ENCODE measurements around the gene PRKAA1.
"Not testable (repeated sequence)": the region's sequence is repeated elsewhere in the genome, so short reads cannot be mapped to it uniquely, and the experiment has no call there.

GRCh38 chr5:40722497-40722911 lies 75.7 kb downstream of the PRKAA1 start:
- not testable (repeated sequence) for TF ChIP-seq CTCF (conservative IDR thresholded peaks at IDR 0.05; ENCODE audit: low read depth, low read length); EZH2phosphoT487 (IDR thresholded peaks at IDR 0.05; ENCODE audit: borderline replicate concordance, low read length); EZH2 (IDR thresholded peaks at IDR 0.05; ENCODE audit: low read length, unreplicated experiment)

Measured in PC-3 (cell line).